GM23248 (cell line): Measurements from ENCODE around the gene PPM1H.

ENCODE experiments used
- EZH2 ChIP-seq: fragments of 200-600 bp; sonication (generic); IDR thresholded peaks from 2 replicates; pipeline ENCODE4 v1.6.1; 2018; ENCODE audit warnings: antibody characterized with exemption, mild to moderate bottlenecking; ENCODE audit not compliant: insufficient read depth, poor library complexity, severe bottlenecking
- EZH2phosphoT487 ChIP-seq: fragments of 200-600 bp; sonication (generic); IDR thresholded peaks from 2 replicates; pipeline ENCODE4 v1.6.1; 2018; ENCODE audit warnings: antibody characterized with exemption, moderate library complexity, mild to moderate bottlenecking, low read depth; ENCODE audit not compliant: insufficient read depth

- TF ChIP-seq EZH2 (no peak), EZH2phosphoT487 (no peak)
Measured at GRCh38 chr12:62882696-62883095, 52.3 kb downstream of the PPM1H start.
